Bronchial smooth muscle cell (primary cell): ENCODE results near the gene ASB8. TPM values are rescaled to one million over a fixed set of nuclear protein-coding genes. Genes with fewer than 3 reads are reported as not detected.

Experiments used
- total RNA-seq: library from RNA; depleted of rRNA; stranded (reverse); fragments of >200 nt; gene quantifications from 2 replicates; pipeline ENCODE4 v1.2.1, GENCODE V29; 2014

ASB8 gene
- total RNA-seq = 14.2 and 18.7 TPM in 2 replicates

GRCh38 chr12:48157018-48157888, at the start of gene ASB8:
Gene ASB8 (minus strand): TSS chr12:48157515. CDS start chr12:48153496, 4,019 bp downstream.

GRCh38 chr12:48203192-48203591, 45.9 kb upstream of the ASB8 start, which contains the start of gene OR10AD1:
Gene OR10AD1 (minus strand): TSS chr12:48203292. CDS start chr12:48203292, 0 bp downstream.

GRCh38 chr12:48183091-48183875, 26.0 kb upstream of the ASB8 start, which contains the start of gene CCDC184:
Gene CCDC184 (plus strand): TSS chr12:48183644. CDS start chr12:48184123, 479 bp downstream.

GRCh38 chr12:48119078-48119833, 38.1 kb downstream of the ASB8 start, which contains the start of gene PFKM:
Gene PFKM (plus strand): TSS chr12:48119364. CDS start chr12:48122775, 3,411 bp downstream.

GRCh38 chr12:48105867-48106680, 51.2 kb downstream of the ASB8 start, which contains the start of gene SENP1:
Gene SENP1 (minus strand): TSS chr12:48106079. CDS start chr12:48101472, 4,607 bp downstream.

Other genes starting within 250 kb of the ASB8 start
- 34.8 and 63.4 TPM in 2 replicates for gene TMEM106C, start 193.9 kb downstream of the ASB8 start, total RNA-seq
- not detected in 2 replicates for gene COL2A1, start 153.0 kb downstream of the ASB8 start, total RNA-seq
- gene SENP1, start 51.4 kb downstream of the ASB8 start, total RNA-seq = 7.1 and 8.8 TPM in 2 replicates
- 98.7 and 110 TPM in 2 replicates for gene PFKM, start 38.2 kb downstream of the ASB8 start, total RNA-seq
- gene CCDC184, start 26.1 kb upstream of the ASB8 start, total RNA-seq = 0.32 and 0.34 TPM in 2 replicates
- gene OR10AD1, start 45.8 kb upstream of the ASB8 start, total RNA-seq = not detected in 2 replicates
- 4.8 and 5.8 TPM in 2 replicates for gene ZNF641, start 193.4 kb upstream of the ASB8 start, total RNA-seq